Osteoblast (primary cell): ENCODE results near the gene PARD6B. TPM values are rescaled to one million over a fixed set of nuclear protein-coding genes. Genes with fewer than 3 reads are reported as not detected.
A peak's percentile ranks its signal among the peaks of the same experiment; 100 is the strongest.

Experiments used
- DNase-seq: peaks from one replicate; pipeline ENCODE4 v3.0.0; 2011; ENCODE audit warnings: low spot score, mixed read lengths; ENCODE audit not compliant: insufficient read length; ENCODE audit errors: missing footprints
- H2AFZ ChIP-seq: 2 replicates; pipeline ENCODE4 v1.6.0; 2011; ENCODE audit warnings: mild to moderate bottlenecking, low read length
- H3K27ac ChIP-seq: 2 replicates; pipeline ENCODE4 v1.5.1; 2011; ENCODE audit warnings: mild to moderate bottlenecking, low read depth, low read length, moderate library complexity
- H3K27me3 ChIP-seq: 2 replicates; pipeline ENCODE4 v1.6.0; 2012; ENCODE audit warnings: mild to moderate bottlenecking, control low read depth, inconsistent platforms, low read length, moderate library complexity; ENCODE audit not compliant: insufficient read depth
- H3K36me3 ChIP-seq: 2 replicates; pipeline ENCODE4 v1.5.1; 2011; ENCODE audit warnings: mild to moderate bottlenecking, low read length, control low read depth, moderate library complexity; ENCODE audit not compliant: insufficient read depth
- H3K4me1 ChIP-seq: 2 replicates; pipeline ENCODE4 v1.5.1; 2011; ENCODE audit warnings: mild to moderate bottlenecking, low read length, control low read depth, moderate library complexity; ENCODE audit not compliant: insufficient read depth
- H3K4me2 ChIP-seq: 2 replicates; pipeline ENCODE4 v1.6.0; 2011; ENCODE audit warnings: mild to moderate bottlenecking, low read length; ENCODE audit not compliant: insufficient read depth
- H3K4me3 ChIP-seq: fragments of 200-600 bp; sonication (generic); 3 replicates; pipeline ENCODE4 v1.5.1; 2012; ENCODE audit warnings: mild to moderate bottlenecking, low read length, inconsistent platforms; ENCODE audit not compliant: insufficient read depth
- H3K79me2 ChIP-seq: 2 replicates; pipeline ENCODE4 v1.6.0; 2012; ENCODE audit warnings: mild to moderate bottlenecking, low read length, control low read depth, inconsistent platforms; ENCODE audit not compliant: insufficient read depth
- H3K9me3 ChIP-seq: 2 replicates; pipeline ENCODE4 v1.5.1; 2011; ENCODE audit warnings: low read depth, low read length, control low read depth
- H4K20me1 ChIP-seq: 2 replicates; pipeline ENCODE4 v1.6.0; 2012; ENCODE audit warnings: mild to moderate bottlenecking, low read length, control low read depth; ENCODE audit not compliant: insufficient read depth
- CTCF ChIP-seq: IDR thresholded peaks from 2 replicates; pipeline ENCODE4 v1.5.1; 2011; ENCODE audit warnings: mild to moderate bottlenecking, low read depth, low read length, moderate library complexity; ENCODE audit errors: extremely low read depth
- total RNA-seq: library from RNA; depleted of rRNA; stranded (reverse); fragments of >200 nt; gene quantifications from 2 replicates; pipeline ENCODE4 v1.2.3, GENCODE V29; 2012

Gene PARD6B
- total RNA-seq, 1 donor: 0.72 TPM

- Histone ChIP-seq H3K9me3 (no peaks in the 10 kb centered on the region), H3K4me3 (peak overlapping the region; percentile 79), H3K4me1 (peaks cover 48% of the 10 kb centered on the region), H3K27ac (no peak overlapping the region), H2AFZ (peak overlapping the region; percentile 88), H3K79me2 (no peaks in the 10 kb centered on the region), H4K20me1 (no peaks in the 10 kb centered on the region), H3K27me3 (peaks cover 6% of the 10 kb centered on the region), H3K36me3 (no peaks in the 10 kb centered on the region), H3K4me2 (peak overlapping the region; percentile 95)
- DNase-seq: peak; percentile 83
- no peak for TF ChIP-seq CTCF
Measured at GRCh38 chr20:50729901-50730764, 1.2 kb upstream of the PARD6B start.

- no peak for DNase-seq
- no peak overlapping the region for H3K27ac ChIP-seq
- peak overlapping the region; percentile 79 for H3K4me3 ChIP-seq
- H3K27me3 ChIP-seq: peaks cover 6% of the 10 kb centered on the region
- H3K4me2 ChIP-seq: peak overlapping the region; percentile 95
- no peaks in the 10 kb centered on the region for H3K79me2 ChIP-seq
- H2AFZ ChIP-seq: peak overlapping the region; percentile 88
- H4K20me1 ChIP-seq: no peaks in the 10 kb centered on the region
- H3K36me3 ChIP-seq: no peaks in the 10 kb centered on the region
- H3K4me1 ChIP-seq: peaks cover 42% of the 10 kb centered on the region
- TF ChIP-seq CTCF: no peak
- H3K9me3 ChIP-seq: no peaks in the 10 kb centered on the region
Measured at GRCh38 chr20:50730765-50731054, 670 bp upstream of the PARD6B start.

GRCh38 chr20:50731930-50732690, 730 bp downstream of the PARD6B start:
- no peak overlapping the region for H2AFZ ChIP-seq
- peaks cover 6% of the 10 kb centered on the region for H3K27me3 ChIP-seq
- peak; percentile 35 for DNase-seq
- TF ChIP-seq CTCF: no peak
- peaks cover 32% of the 10 kb centered on the region for H3K4me1 ChIP-seq
- no peak overlapping the region for H3K27ac ChIP-seq
- H3K4me2 ChIP-seq: peak overlapping the region; percentile 95
- no peaks in the 10 kb centered on the region for H3K9me3 ChIP-seq
- no peaks in the 10 kb centered on the region for H3K79me2 ChIP-seq
- peak overlapping the region; percentile 79 for H3K4me3 ChIP-seq
- H4K20me1 ChIP-seq: no peaks in the 10 kb centered on the region
- H3K36me3 ChIP-seq: no peaks in the 10 kb centered on the region

GRCh38 chr20:50733644-50734349, 2.4 kb downstream of the PARD6B start:
- no peaks in the 10 kb centered on the region for H3K36me3 ChIP-seq
- no peak for TF ChIP-seq CTCF
- DNase-seq: no peak
- no peaks in the 10 kb centered on the region for H3K9me3 ChIP-seq
- no peaks in the 10 kb centered on the region for H3K79me2 ChIP-seq
- H4K20me1 ChIP-seq: no peaks in the 10 kb centered on the region
- peaks cover 6% of the 10 kb centered on the region for H3K27me3 ChIP-seq
- peak overlapping the region; percentile 4 for H3K4me3 ChIP-seq
- no peak overlapping the region for H3K27ac ChIP-seq
- H2AFZ ChIP-seq: peak overlapping the region; percentile 21
- H3K4me1 ChIP-seq: peaks cover 19% of the 10 kb centered on the region
- peak overlapping the region; percentile 41 for H3K4me2 ChIP-seq
